ENCODE measurements around the gene ATP8B4. TPM values are rescaled to one million over a fixed set of nuclear protein-coding genes. Genes with fewer than 3 reads are reported as not detected.

ATP8B4 gene
- total and polyA plus RNA-seq, 2 of the 8 experiments (the other 6 are each of a cell fraction or from before 2014, with no cell fraction given), result 0.17 to 0.24 TPM

DNA sequence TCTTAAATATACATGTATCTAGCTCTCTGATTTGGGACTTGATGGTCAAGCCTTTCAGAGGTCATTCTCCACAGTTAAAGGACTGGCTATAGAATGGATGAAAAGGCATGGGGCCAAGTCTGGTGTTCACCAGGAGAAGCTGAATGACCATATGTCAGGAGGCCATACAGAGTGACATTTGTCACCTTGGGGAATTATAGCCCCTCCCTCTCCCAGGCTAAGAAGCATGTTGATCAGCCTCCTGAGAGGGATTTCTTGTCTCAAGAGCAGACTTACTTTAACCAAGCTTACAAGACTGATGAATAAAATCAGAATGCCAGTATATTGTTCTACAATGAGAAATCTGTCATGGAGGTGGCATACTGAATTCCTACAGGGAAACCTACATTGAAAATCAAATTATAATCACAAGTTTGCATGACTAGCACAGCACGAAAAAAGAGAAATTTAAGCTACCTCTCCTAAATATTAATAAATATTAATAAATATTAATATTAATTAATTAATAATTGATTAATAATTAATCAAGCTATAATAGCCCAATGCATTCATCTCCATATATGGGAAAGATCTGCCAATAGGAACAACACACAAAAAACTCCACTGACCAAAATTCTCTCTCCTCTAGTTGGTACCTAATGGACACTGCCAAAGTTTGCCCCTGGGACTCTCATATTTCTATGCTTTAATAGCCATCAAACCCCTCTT lies 47.3 kb downstream of the ATP8B4 start:
- H3K4me2 ChIP-seq (ENCODE audit: insufficient read depth in 1 of 2, low read depth in 2 of 2, low read length in 2 of 2), result no peak overlapping the region
- no peaks in the 10 kb centered on the region for H3K79me1 ChIP-seq (ENCODE audit: low read depth, low read length)
- no peaks in the 10 kb centered on the region for H3K36me3 ChIP-seq (ENCODE audit: control insufficient read depth in 2 of 4, insufficient read depth in 4 of 4, low read length in 3 of 4)
- H3K9ac ChIP-seq (replicated peaks in 1 of 4; ENCODE audit: extremely low read depth in 1 of 4, low read depth in 3 of 4, low read length in 3 of 4), result no peak overlapping the region
- WGBS, 2 experiments (ENCODE audit: extremely low coverage in 1 of 2, insufficient coverage in 1 of 2, insufficient read length in 1 of 2, insufficient replicate concordance in 2 of 2, low coverage in 1 of 2, low lambda C conversion rate in 2 of 2, missing lambda C conversion rate in 1 of 2), result 95% methylated on average over 1 of the region's 1 CpG; no CpG with 5 or more reads in 1 of the 2 experiments
- no peak overlapping the region for H4K5ac ChIP-seq (ENCODE audit: insufficient read length, low read depth, low read length)
- POLR2A ChIA-PET (ENCODE audit: partially characterized antibody), result interaction anchor here (0.6 kb wide), 1 partner anchor 8 kb away, joined by 3 read pairs; no protein-coding TSS in a partner anchor
- H3K4me3 ChIP-seq (ENCODE audit: extremely low read depth in 1 of 4, insufficient read depth in 2 of 4, low read depth in 3 of 4, low read length in 4 of 4), result no peak overlapping the region
- no peak overlapping the region for H3K27ac ChIP-seq (ENCODE audit: low read depth, low read length)
- H3K4ac ChIP-seq (replicated peaks; ENCODE audit: insufficient read length, low read depth, low read length), result no peak overlapping the region
- H3K56ac ChIP-seq (replicated peaks; ENCODE audit: insufficient read length, low read depth, low read length), result no peak overlapping the region
- H4K91ac ChIP-seq (replicated peaks; ENCODE audit: insufficient read length, low read length), result no peak overlapping the region
- H3K23ac ChIP-seq (ENCODE audit: insufficient read length), result no peak overlapping the region
- no peak overlapping the region for H2BK5ac ChIP-seq (ENCODE audit: low read depth, low read length)
- FAIRE-seq (no peak), DNase-seq (ENCODE audit: low read depth in 1 of 2, low spot score in 2 of 2) (no peak)
- H3K79me2 ChIP-seq (ENCODE audit: control insufficient read depth in 1 of 2, insufficient read depth in 2 of 2, low read length in 2 of 2), result no peaks in the 10 kb centered on the region
- no peak overlapping the region for H2BK20ac ChIP-seq (ENCODE audit: low read length)
- H4K20me1 ChIP-seq (replicated peaks in 1 of 2; ENCODE audit: control insufficient read depth in 1 of 2, insufficient read depth in 2 of 2, low read length in 2 of 2), result no peaks in the 10 kb centered on the region
- H2AK5ac ChIP-seq (ENCODE audit: low read depth, low read length), result no peak overlapping the region
- no peaks in the 10 kb centered on the region for H3K27me3 ChIP-seq (replicated peaks in 1 of 4; ENCODE audit: control insufficient read depth in 3 of 4, extremely low read depth in 1 of 4, insufficient read depth in 3 of 4, low read length in 3 of 4)
- H3K4me1 ChIP-seq (replicated peaks in 1 of 4; ENCODE audit: control insufficient read depth in 3 of 4, insufficient read depth in 4 of 4, low read length in 3 of 4), result no peaks in the 10 kb centered on the region
- H3K14ac ChIP-seq (ENCODE audit: insufficient read length), result no peak overlapping the region
- no peak overlapping the region for H2BK12ac ChIP-seq (ENCODE audit: low read depth, low read length)
- no peak overlapping the region for H2BK15ac ChIP-seq (ENCODE audit: low read length)
- H3K18ac ChIP-seq (ENCODE audit: extremely low read depth, low read length), result no peak overlapping the region
- CTCF ChIA-PET (ENCODE audit: partially characterized antibody), result interaction anchor here (0.6 to 2.0 kb wide), 7 partner anchors 9 to 601 kb away, joined by 3 to 6 read pairs (median 3); no protein-coding TSS in a partner anchor
- H4K8ac ChIP-seq (ENCODE audit: extremely low read depth, insufficient read depth, low read length), result no peak overlapping the region
- H3K9me3 ChIP-seq (ENCODE audit: insufficient read depth in 2 of 2, low read depth in 1 of 2, low read length in 1 of 2), result no peaks in the 10 kb centered on the region
- no peaks in the 10 kb centered on the region for H3K23me2 ChIP-seq (ENCODE audit: low read depth, low read length)
- H2BK120ac ChIP-seq (replicated peaks; ENCODE audit: low read depth, low read length), result no peak overlapping the region
- H2AFZ ChIP-seq (ENCODE audit: low read length), result no peak overlapping the region
- no peak for TF ChIP-seq EP300 (IDR thresholded peaks at IDR 0.05; ENCODE audit: borderline replicate concordance in 1 of 2, low read depth in 2 of 2, low read length in 2 of 2)
- no peak for TF ChIP-seq SP1 (IDR thresholded peaks at IDR 0.05; ENCODE audit: low read depth, low read length)
- no peak for TF ChIP-seq CTBP2 (IDR thresholded peaks at IDR 0.05; ENCODE audit: borderline replicate concordance, insufficient read depth, insufficient read length, low read length)
- no peak for TF ChIP-seq EGR1 (IDR thresholded peaks at IDR 0.05; ENCODE audit: borderline replicate concordance, low read depth, low read length)
- no peak for TF ChIP-seq SP4 (IDR thresholded peaks at IDR 0.05; ENCODE audit: low read length)
- TF ChIP-seq TAF1 (IDR thresholded peaks at IDR 0.05; ENCODE audit: low read depth, low read length), result no peak
- no peak for TF ChIP-seq KDM1A (IDR thresholded peaks at IDR 0.05; ENCODE audit: borderline replicate concordance, low read length)
- TF ChIP-seq HDAC2 (IDR thresholded peaks at IDR 0.05; ENCODE audit: borderline replicate concordance in 1 of 2, low read depth in 2 of 2, low read length in 2 of 2), result no peak
- no peak for TF ChIP-seq YY1 (IDR thresholded peaks at IDR 0.05; ENCODE audit: low read depth, low read length)
- TF ChIP-seq SIX5 (IDR thresholded peaks at IDR 0.05; ENCODE audit: low read depth, low read length), result no peak
- TF ChIP-seq USF2 (IDR thresholded peaks at IDR 0.05; ENCODE audit: low read length), result no peak
- no peak for TF ChIP-seq POLR2A (IDR thresholded peaks at IDR 0.05; ENCODE audit: control extremely low read depth in 1 of 2, low read depth in 2 of 2, low read length in 2 of 2)
